Measurements from ENCODE around the gene GPSM1.
A peak's percentile ranks its signal among the peaks of the same experiment; 100 is the strongest.
"Not testable (repeated sequence)": the region's sequence is repeated elsewhere in the genome, so short reads cannot be mapped to it uniquely, and the experiment has no call there.

Gene GPSM1

DNA sequence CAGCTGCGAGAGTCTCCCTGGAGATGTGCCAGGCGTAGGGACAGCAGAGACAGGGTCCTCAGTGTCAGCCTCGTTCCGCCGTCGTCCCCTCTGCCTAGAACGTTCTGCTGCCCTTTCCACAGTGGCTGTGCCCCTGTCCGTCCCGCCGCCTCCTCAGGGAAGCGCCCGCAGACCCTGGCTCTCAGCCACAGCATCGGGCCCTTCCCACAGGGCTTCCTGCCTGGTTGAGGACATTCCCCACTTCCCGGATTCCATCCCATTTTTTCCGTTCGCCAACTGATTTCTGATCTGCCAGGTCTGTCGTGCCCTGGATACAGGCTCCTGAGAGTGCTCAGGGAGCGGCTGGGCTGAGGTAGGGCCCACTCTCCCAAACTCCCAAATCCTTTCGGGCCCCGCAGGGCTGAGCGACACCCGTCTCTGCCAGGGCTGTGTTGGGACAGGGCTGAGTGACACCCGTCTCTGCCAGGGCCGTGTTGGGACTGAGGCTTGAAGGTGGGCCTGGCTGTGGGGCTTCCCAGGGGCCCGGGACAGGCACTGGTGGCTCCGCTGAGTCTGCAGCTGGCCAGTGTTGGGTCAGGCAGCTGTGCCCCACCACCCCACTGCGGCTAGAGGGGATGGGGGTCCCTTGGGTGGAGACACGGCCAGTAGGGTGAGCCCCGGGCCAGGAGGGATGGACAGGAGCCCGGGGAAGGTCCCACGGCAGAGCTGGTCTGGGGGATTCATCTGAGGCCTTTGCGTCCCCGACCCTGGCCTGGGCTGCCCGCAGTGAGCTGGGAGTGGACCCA is 20.3 kb downstream of the GPSM1 start:
- DNase-seq: no peak

DNA sequence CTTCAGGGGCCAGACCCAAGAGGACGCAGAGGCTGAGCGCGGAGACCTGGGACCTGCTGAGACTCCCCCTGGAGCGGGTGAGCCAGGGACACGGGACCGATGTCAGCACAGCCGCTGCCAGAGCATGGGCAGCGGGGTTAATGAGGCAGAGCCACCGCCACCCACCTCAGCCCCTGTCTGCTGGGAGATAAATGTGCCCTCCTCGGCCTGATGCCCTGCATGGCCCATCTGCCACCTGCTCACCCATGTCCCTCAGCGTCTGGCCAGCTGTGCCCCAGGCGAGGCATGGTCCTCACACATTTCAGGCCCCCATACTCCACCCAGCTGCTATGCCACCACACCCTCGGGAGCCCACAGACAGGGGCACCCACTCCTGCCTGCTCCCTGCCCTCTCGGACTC is 21.4 kb downstream of the GPSM1 start:
- no peak for DNase-seq

DNA sequence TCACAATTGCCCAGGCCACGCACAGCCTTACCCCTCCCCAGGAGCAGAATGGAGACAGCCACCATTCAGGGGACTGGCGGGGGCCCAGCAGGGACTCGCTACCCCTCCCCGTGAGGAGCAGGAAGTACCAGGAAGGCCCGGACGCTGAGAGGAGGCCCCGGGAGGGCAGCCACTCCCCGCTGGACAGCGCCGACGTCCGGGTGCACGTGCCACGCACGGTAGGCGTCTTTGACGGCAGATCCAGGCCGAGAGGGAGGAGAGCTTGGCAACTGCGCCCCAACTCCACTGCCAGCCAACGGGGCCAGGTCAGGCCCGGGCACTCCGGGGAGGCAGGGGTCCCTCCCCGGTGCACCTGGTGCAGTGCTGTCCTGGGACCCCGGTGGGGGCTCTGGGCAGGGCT is 22.2 kb downstream of the GPSM1 start:
- DNase-seq: no peak

DNA sequence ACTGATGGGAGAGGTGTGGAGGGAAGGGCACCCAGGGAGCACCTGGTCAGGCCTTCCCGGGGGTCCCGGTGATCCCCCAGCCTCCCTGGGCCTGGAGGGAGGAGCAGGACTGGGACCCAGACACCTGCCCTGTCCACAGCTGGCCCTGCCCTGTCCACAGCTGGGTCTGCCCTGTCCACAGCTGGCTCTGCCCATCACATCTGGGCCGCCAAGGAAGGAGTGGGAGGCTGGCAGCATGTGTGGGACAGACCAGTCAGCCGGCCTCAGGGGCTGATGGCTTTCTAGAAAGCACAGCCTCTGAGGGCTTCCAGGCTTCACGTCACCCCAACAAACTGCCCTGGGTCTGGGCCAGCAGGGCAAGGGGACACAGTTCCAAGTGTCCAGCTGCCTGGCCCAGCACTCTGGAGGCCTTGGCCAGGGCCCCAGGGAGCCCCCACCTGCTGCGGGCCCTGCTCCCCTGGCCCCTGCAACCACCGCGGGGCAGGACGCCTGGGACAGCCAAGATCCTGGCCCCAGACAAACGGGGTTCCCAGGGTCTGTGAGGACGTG is 24.0 kb downstream of the GPSM1 start:
- no peak for DNase-seq

DNA sequence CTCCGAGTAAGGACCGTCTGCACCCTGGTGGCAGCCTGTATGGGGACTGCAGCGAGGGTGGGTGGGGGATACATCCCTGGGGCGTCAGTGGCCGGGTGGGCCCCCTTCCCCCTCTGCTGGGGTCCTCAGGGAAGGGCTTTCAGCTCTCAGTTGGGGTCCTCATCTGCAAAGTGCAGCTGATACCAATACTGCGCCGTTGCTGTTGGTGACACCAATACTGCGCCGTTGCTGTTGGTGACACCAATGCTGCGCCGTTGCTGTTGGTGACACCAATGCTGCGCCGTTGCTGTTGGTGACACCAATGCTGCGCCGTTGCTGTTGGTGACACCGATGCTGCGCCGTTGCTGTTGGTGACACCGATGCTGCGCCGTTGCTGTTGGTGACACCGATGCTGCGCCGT is 24.5 kb downstream of the GPSM1 start:
- DNase-seq: not testable (repeated sequence)

DNA sequence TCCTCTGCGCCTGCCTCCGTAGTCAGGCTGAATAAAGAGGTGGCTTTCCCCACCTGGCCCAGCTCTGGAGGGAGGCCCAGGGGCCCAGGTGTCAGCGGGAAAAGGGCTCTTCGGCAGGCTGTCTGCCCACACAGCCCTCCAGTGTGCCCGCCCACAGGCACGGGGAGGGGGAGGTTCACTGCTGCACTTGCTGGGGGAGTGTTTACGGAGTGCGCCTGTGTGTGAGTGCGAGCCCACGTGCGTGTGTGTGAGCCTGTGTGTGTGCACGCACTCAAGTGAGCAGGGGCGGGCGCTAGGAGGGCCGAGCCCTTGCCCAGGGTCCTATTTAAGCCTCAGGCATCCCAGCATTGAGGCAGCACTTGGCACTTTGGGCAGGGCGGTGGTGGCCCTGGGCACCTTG is 25.3 kb downstream of the GPSM1 start:
- no peak for DNase-seq

DNA sequence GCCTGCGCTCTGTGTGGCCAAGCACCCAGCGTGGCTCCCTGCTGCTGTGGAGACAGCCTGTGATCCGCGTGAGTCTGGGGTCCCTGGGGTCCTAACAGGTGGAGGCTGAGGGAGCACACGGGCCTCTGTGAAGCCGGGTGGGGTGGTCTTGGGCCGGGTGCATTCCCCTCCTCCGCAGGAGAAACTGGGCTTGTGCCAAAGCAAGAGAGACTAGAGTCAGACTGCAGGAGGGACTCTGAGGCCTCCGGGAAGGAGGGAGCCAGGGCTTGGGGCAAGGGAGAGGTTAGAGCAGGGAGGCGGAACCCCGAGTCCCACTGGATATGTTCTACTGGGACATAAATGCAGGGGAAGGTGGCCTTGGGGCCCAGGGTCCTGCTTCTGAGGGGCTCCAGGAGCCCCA is 25.7 kb downstream of the GPSM1 start:
- DNase-seq: no peak

DNA sequence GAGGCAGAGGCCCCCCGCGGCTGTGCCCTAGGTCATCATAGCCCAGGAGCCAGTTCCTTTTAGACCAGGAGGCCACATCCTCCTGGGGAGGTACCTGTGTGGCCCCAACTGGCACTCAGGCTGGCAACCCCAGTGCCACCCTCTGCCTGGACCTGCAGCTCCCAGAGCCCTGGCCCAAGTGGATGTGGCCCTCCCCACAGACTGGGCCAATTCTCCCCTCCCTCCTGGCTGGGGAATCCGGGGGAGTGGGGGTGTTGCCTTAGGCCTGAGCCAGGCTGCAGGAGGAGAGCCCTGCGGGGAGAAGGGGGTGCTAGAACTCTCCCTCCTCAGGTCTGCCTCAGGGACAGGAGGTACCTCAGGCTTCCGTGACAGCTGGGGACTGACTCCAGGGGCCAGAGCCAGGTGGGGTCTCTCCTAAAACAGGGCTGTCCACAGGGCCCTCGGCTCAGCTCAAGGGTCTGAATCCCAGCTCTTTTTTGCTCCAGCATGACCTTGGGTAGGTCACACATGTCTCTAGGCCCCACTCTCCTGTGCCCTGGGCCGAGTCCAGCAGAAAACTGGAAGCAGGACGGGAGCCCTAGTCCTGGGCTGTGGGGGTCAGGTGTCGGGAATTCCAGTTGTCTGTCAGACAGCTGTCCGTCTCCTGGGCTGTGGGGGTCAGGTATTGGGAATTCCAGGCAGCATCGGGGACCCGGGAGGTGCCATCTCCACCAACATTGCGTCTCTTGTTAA is 26.6 kb downstream of the GPSM1 start:
- DNase-seq: no peak

DNA sequence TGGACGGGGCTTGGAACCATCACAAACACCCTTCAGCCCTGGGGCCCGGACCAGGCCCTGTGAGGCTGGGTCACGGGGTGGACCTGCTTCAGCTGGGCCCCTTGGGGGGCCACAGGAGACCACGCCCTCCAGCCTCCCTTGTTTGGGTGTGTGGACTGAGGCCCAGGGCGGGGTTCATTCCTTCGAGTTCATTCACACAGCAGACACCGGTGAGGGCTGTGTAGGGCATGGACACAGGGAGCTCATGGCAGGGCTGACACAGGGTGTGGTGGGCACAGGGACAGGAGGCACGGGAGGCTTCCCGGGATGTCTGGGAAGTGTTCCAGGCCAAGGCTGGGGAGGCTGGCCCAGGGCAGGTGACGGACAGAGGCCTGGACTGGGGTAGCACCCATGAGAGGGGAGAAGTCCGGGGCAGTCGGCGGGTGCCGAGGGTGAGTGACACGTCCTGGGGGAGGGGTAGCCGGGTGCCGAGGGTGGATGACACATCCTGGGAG is 27.3 kb downstream of the GPSM1 start:
- no peak for DNase-seq

DNA sequence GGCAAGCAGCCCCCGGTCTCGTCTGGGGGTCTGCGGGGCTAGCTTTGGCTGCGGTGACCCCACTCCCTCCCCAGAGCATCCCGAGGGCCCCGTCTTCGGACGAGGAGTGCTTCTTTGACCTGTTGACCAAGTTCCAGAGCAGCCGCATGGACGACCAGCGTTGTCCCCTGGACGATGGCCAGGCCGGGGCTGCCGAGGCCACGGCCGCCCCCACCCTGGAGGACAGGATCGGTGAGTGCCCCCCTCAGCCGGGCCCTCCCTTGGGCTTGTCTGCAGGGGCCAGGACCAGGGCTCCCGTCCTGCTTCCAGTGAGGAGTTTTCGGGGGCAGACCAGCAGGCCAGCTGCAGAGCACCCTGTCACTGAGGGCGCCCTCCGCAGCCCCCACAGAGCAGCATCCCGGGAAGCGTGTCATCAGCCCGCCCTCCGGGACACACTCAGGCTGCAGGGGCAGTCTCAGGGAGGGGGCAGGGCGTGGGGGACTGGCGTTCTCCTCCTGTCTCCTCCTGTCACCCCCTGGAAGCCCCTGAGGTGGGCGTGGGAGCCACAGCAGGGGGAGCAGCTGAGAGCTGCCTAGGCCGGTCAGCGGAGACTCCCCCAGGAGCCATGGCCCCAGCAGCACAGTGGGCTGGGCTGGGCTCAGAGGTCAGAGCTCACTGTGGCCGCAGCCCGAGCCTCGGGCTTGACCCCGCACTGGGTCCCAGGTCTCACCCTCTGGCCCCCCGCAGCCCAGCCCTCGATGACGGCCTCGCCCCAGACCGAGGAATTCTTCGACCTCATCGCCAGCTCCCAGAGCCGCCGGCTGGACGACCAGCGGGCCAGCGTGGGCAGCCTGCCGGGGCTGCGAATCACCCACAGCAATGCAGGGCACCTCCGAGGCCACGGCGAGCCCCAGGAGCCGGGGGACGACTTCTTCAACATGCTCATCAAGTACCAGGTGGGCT is 28.5 kb downstream of the GPSM1 start:
- no peak for DNase-seq

DNA sequence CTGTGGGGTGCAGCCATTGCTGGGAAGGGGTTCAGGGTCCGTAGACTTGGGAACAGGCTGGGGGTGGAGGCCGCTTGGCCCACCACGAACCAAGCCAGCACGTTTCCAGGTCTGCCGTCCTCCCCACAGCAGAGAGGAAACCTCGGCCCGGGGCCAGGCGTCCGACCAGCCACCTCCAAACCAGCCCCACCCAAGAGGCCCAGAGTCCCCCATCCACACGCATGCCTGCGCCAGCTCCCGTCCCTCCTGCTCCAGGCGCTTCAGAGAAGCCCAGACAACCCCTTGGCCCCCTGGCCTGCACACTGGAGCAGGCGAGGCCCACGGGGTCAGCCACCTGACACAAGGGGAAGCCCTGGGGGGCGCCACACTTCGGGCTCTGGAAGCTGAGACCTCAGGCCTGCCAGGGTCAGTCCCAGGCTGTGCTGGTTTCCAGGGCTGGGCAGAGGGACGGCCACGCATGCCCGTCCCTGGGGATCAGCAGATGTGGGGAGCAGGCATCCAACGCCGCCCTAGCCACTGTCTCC is 29.9 kb downstream of the GPSM1 start:
- no peak for DNase-seq

DNA sequence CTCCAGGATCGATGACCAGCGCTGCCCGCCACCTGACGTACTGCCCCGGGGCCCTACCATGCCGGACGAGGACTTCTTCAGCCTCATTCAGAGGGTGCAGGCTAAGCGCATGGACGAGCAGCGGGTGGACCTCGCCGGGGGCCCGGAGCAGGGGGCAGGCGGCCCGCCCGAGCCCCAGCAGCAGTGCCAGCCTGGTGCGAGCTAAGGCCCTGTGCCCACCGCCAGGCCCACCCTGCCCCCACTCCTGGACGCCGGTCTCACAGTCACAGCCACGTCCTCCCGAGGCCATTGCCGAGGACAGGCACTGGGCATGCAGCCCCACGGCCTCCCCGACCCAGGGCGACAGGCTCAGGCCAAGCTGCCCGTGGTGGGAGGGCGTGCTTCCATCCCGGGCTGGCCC is 30.7 kb downstream of the GPSM1 start:
- no peak for DNase-seq

DNA sequence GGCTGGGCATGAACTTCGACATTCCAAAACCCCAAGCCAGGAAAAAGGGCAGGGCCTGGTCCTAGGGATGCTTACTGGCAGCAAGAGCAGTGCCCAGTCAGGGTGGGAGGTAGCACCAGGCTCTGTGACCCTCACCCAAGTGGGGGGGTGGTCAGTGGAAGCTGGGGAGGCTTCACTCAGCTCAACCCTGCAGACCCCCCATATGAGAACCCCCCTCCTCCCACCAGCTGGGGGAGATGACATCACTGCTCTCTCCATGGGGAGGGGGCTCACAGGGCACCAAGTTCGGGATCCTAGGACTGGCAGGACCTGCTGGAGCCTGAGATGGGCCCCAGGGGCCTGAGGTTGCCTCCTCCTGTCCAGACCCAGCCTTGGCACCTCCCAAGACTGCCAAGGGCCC is 31.5 kb downstream of the GPSM1 start:
- no peak for DNase-seq

DNA sequence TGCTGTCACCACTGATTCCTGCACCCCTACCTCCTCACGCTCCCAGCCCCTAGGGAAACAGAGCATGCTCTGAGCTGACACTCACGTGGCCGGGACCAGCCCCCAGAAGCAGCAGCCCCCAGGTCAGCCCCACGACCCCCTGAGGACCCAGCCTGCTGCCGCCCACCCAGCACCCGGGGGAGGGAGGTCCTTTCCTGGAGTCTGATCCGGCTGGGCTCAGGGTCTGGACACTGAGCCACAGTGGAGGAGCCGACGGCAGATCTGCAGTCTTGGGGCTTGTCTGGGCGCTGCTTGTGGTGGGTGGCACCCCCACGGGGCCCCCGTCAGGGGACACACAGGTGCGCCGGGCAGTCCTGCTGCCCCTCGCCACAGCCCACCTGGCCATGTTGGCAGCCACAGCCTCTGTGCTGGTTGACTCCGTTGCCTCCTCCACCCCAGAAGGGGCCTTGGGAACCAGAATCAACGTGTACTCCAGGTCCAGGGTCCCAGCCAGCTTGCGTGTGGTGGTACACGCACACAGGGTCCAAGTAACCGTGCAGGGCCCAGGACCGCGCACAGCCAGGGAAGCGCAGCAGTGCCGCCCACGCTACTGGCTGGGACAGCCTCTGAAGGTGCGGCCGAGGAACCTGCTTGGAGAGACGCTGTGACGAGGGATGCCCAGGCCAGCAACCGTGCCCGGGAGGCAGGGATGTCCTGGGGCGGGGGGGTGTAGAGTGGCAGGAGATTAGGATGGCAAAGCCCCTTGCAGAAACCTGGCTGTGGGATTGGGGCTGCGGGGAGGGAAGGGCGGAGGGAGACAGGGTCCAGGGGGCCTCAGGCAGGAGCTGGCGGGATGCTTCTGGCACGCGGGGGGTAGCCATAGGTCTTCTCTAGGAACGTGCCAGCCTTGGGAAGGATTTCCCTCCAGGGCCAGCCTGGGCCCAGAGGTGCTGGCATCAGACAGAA is 32.7 kb downstream of the GPSM1 start:
- no peak for DNase-seq

DNA sequence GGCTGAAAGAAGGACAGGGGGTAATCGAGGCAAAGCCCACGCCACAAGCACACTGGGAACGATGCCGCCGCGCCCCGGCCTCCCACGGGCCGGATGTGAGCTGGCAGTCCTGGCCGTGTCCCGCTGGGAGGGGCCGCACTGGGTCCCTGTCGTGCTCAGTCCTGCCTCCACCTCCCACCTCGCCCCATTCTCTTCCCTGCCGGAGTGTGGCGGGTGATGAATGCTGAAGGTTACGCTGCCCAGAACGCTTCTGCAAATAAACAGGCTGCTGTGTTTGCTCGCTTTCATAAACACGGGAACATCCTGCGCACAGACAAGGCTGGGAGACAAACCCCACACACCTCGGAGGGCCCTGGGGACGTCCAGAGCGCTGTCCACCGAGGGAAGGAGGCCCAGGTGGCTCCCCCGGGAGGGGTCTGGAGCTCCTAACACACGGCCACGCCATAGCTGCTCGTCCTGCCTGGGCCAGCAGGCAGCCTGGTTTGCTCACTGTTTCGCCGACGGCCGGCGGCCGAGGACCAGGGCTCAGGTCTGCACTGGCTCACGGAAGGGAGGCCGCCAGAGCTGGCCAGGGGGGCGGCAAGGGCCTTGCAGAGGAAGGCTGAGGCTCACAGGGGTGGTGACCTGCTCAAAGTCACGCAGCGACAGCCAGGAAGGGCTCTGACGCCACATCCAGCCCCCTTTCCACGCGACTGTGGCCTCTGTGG is 33.9 kb downstream of the GPSM1 start:
- DNase-seq: no peak

DNA sequence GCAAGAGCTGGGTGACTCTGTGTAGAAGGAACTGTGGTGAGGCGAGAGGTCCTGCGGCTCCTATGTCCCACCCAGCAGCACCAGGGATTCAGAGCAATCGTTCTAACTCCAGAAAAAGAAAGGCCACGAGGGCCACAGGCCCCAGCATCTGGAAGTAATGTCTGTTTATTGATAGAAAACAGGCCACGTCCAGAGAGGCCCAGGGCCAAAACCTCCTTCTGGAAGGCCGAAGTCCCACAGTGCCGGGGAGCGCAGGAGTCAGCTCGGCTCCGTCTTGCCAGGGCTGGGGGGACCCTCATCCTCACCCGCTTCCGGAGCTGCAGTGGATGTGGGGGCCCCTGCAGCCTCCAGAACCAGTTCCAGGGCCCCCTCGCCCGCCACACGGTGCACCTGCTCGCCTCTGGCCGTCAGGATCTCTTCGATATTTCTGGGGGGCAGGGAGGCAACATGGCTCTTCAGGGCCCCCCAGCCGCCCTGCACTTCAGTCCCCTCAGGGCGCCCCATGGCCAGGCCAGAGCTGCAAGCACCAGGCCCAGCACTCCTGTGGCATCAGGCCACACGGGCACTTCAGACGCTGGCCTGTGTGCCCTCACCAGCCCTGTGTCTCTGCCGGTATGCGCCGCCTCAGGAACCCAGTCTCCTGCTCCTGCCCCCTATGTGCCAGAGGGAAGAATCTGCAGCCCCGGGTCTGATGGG is 34.6 kb downstream of the GPSM1 start:
- DNase-seq: no peak

DNA sequence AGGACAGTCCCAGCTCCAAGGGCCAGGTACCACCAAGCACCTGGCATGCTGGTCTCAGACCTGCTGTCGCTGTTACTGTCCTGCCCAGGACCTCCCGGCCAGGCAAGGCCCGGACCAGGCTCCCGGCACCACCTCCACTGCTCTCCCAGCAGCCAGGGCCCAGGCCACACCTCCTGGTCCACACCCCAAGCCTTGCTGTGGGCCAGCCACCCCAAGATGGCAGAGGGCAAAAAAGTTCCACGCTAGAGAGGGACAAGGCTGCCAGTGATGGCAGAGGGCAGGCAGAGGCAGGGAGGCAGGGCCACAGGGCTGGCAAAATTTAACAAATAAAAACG is 35.1 kb downstream of the GPSM1 start:
- DNase-seq: no peak

DNA sequence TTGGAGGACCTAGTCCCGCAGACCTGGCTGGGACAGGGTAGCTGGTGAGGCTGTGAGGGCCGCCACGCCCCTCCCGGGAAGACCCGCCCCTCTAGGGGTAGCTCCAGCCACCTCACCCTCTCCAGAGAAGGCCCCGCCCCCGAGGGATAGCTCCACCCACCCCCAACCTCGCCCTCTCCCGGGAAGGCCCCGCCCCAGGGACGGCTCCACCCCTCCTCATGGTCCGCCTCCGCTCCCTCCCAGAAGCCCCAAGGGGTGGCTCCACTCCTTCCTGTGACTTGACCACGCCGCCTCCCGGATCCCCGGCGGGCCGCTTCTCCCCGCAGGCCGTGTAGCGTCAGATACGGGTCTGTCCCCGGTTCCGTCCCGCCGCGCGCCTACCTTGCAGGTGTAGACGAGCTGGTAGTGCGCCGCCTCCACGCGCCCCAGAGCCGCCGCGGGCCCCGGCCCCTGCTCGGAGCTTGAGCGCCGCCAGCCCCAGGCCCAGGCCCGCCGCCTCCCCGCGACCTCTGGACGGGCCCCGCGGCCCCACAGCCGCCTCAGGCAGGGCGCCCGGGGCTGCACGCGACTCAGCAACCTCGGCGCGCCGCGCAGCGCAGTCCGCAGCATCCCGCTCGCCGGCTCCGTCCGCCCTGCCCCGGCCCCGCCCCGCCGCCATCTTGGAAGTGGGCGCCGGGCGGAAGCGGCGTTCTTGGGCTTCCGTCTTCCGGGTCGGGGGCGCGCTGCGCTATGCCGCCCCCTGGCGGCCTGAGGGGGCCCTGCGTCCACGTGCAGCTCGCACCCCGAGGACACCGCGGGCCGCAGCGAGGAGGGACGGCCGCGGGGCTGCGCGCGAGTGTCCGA is 36.0 kb downstream of the GPSM1 start, which contains the start of gene DNLZ:
TSS of gene DNLZ (minus strand) at position 639 of the 843 bp plus-strand sequence. CDS start at position 609, 30 bp downstream.
- peak; percentile 90 to 91 for DNase-seq
